Jurkat, Clone E6-1 (cell line): ENCODE measurements around the gene SOX6.

Experiments used
- DNase-seq: peaks from one replicate; pipeline ENCODE4 v3.0.0-alpha.2; 2011; ENCODE audit warnings: low read depth, low spot score
- H3K4me3 ChIP-seq: 2 replicates; pipeline ENCODE4 v1.5.1; 2011; ENCODE audit warnings: mild to moderate bottlenecking, low read length, control low read depth, moderate library complexity

The SOX6 gene

GRCh38 chr11:16225623-16226022 is 130.7 kb downstream of the SOX6 start:
- DNase-seq = no peak
- no peak overlapping the region for H3K4me3 ChIP-seq

GRCh38 chr11:16223558-16223957 is 132.8 kb downstream of the SOX6 start:
- no peak for DNase-seq
- no peak overlapping the region for H3K4me3 ChIP-seq

- DNase-seq = no peak
- H3K4me3 ChIP-seq = no peak overlapping the region
Observed at GRCh38 chr11:16217631-16218030, 138.7 kb downstream of the SOX6 start.

GRCh38 chr11:16216831-16217230 is 139.5 kb downstream of the SOX6 start:
- no peak for DNase-seq

DNA sequence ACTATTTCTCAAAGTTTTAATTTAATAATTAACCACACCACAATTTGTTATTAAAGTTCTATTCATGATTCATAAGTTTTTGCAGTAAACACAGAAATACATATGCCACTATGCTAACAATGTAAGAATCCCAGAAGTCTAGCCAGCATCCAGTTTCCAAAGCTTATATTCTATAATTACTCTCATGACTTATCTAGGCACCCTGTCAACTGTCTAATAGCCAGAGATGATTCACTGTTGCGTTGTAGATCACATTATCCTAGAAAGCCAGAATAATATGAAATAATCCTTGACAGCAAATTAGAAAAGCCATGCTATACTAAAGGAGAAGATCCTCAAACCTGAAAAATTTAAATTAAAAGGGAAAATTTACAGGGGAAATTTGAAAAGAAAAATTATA is 141.0 kb downstream of the SOX6 start:
- no peak overlapping the region for H3K4me3 ChIP-seq
- DNase-seq = no peak

More at GRCh38 chr11:16216831-16217230, 139.5 kb downstream of the SOX6 start:
- H3K4me3 ChIP-seq = no peak overlapping the region

DNA sequence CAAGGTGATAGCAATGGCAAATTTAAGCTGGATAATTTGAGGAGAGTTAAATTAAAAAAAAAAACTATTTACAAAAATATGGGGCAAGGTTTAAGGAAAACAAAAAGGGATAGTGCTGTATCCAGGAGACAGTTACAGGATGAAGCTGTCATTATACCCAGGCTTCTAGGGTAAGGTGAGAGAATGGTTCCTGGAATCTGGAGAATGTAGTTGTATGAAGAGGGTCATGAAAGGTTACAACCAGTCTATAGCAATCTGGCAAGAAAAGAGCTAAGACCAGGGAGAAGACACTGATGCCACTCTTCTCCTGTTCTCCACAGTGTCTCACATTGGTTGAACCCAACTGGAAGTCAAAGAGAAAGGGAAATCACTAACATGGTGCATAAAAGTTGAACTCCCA is 144.9 kb downstream of the SOX6 start:
- DNase-seq = no peak
- H3K4me3 ChIP-seq = no peak overlapping the region

DNA sequence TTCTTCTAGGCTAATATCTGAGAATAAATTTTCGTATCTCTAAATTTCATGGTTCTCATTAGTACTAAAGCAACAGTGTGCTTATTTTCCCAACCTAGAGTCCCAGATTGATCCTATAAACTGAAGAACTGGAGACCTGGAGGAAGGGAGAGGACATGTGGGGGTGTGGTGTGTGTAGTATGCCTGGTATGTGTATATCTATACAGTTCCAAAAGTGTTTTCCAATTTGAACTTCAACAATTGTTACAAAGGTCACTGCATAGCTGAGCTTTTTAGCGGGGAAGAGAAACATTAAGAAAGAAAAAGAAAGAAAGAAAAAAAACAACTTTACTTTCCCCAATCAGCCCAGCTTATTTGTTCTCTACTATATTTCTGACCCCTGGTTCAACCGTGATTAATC is 152.1 kb downstream of the SOX6 start:
- H3K4me3 ChIP-seq = no peak overlapping the region
- no peak for DNase-seq

- H3K4me3 ChIP-seq = no peak overlapping the region
- DNase-seq = no peak
Observed at GRCh38 chr11:16195651-16196050, 160.7 kb downstream of the SOX6 start.

DNA sequence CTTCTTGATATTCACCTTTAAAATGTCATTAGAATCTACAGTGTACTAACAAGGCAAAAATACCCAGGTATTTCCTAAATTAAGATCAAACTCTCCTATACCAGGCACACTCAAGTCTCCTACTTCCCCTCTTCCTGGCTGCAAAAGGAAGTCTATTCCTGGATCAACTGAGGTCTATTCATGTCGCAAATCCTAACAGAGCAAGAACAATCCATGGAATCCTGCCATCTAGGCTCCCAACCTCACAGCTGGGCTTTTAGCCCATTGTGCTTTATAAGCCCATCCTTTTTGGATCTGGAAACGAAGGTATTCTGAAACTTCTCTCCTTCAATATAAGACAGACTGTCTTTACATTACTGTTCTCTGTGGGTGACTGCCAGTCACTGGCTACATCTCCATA is 161.8 kb downstream of the SOX6 start:
- H3K4me3 ChIP-seq = no peak overlapping the region
- no peak for DNase-seq

GRCh38 chr11:16193897-16194381 is 162.4 kb downstream of the SOX6 start:
- peak; percentile 23 for DNase-seq
- no peak overlapping the region for H3K4me3 ChIP-seq

- no peak overlapping the region for H3K4me3 ChIP-seq
- DNase-seq = no peak
Observed at GRCh38 chr11:16191868-16192240, 164.5 kb downstream of the SOX6 start.

GRCh38 chr11:16191212-16191867 is 165.0 kb downstream of the SOX6 start:
- no peak overlapping the region for H3K4me3 ChIP-seq
- DNase-seq = peak; percentile 24

GRCh38 chr11:16186680-16187079 is 169.7 kb downstream of the SOX6 start:
- no peak for DNase-seq
- H3K4me3 ChIP-seq = no peak overlapping the region

GRCh38 chr11:16185042-16185441 is 171.3 kb downstream of the SOX6 start:
- no peak for DNase-seq
- no peak overlapping the region for H3K4me3 ChIP-seq

DNA sequence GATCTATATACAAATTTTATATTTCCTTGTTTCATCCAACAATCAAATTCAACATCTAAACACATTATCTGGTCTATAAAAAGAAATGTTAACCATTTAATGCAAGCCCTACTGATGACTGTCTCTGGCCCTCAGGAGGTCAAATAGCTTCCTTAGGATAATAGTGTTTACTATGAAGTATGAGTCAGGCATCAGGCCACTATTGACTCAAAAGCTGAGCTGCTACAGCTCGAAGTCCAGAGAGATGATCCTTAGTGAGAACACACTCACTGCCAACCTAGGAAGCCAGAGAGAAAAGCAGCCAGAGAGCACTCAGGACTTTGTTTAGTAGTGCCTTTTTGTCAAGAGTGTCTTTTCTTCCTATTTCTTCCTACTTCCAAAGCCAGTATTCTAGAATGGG is 171.8 kb downstream of the SOX6 start:
- no peak for DNase-seq
- no peak overlapping the region for H3K4me3 ChIP-seq

- H3K4me3 ChIP-seq = no peak overlapping the region
- no peak for DNase-seq
Observed at GRCh38 chr11:16182553-16182952, 173.8 kb downstream of the SOX6 start.

DNA sequence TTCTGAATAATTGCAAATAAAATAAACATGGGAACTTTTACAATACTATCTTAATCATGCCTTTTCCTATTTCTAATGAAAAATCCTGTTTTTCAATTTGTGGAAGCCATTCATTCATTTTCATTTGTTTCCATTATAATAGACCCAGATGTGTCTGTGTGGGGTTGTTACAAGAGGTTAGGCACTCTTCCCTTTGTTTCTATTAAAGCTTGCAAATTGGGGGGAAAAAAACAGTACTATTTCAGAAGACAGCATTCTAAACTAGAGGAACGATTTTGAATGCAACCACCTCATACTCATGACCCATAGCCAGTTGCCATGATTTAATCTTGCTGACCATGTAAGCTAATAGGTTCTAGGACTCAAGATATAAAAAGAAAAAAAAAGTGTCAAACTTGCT is 175.5 kb downstream of the SOX6 start:
- no peak for DNase-seq
- no peak overlapping the region for H3K4me3 ChIP-seq

- no peak for DNase-seq
- H3K4me3 ChIP-seq = no peak overlapping the region
Observed at GRCh38 chr11:16179676-16180075, 176.7 kb downstream of the SOX6 start.

- H3K4me3 ChIP-seq = no peak overlapping the region
- DNase-seq = no peak
Observed at GRCh38 chr11:16178273-16178672, 178.1 kb downstream of the SOX6 start.

- H3K4me3 ChIP-seq = no peak overlapping the region
- no peak for DNase-seq
Observed at GRCh38 chr11:16177688-16178087, 178.7 kb downstream of the SOX6 start.

GRCh38 chr11:16173798-16174197 is 182.5 kb downstream of the SOX6 start:
- DNase-seq = no peak
- H3K4me3 ChIP-seq = no peak overlapping the region
